Kidney (tissue), 14 donors: ENCODE results near the gene TEKT2. TPM values are rescaled to one million over a fixed set of nuclear protein-coding genes. Genes with fewer than 3 reads are reported as not detected.

Experiments used
- DNase-seq, 5 donors: peaks; one replicate each; pipeline ENCODE4 v3.0.0-alpha.2; 2013 to 2020
- FAIRE-seq: peaks from 2 replicates; lab custom pipeline; 2012; peaks lifted over from hg19 to GRCh38; lab: Jason Lieb, UNC
- H3K27ac ChIP-seq, 2 donors: one replicate each; pipeline ENCODE4 v1.7.0; 2013; ENCODE audit warnings: low read depth in 2 of 2, low read length in 2 of 2, inconsistent platforms in 1 of 2
- H3K27me3 ChIP-seq: one replicate; pipeline ENCODE4 v1.7.1; 2013; ENCODE audit warnings: low read length, inconsistent platforms; ENCODE audit not compliant: control insufficient read depth, insufficient read depth
- H3K36me3 ChIP-seq, 3 donors: one replicate each; pipeline versions ENCODE4 v1.7.0 to v1.7.1; 2013; ENCODE audit warnings: low read length in 3 of 3, control low read depth in 1 of 3, inconsistent platforms in 1 of 3; ENCODE audit not compliant: insufficient read depth in 3 of 3, control insufficient read depth in 2 of 3
- H3K4me1 ChIP-seq, 3 donors: one replicate each; pipeline versions ENCODE4 v1.7.0 to v1.7.1; 2013; ENCODE audit warnings: low read length in 3 of 3, inconsistent platforms in 1 of 3, low read depth in 1 of 3; ENCODE audit not compliant: control insufficient read depth in 2 of 3, insufficient read depth in 2 of 3
- H3K4me3 ChIP-seq, 3 donors: one replicate each; pipeline versions ENCODE4 v1.7.0 to v1.8.1; 2013; ENCODE audit warnings: low read length in 3 of 3, control low read depth in 1 of 3, inconsistent platforms in 1 of 3
- H3K9ac ChIP-seq, 3 donors: one replicate each; pipeline versions ENCODE4 v1.7.0 to v1.7.1; 2013; ENCODE audit warnings: low read length in 3 of 3, control low read depth in 1 of 3, inconsistent platforms in 1 of 3
- H3K9me3 ChIP-seq, 3 donors: one replicate each; pipeline versions ENCODE4 v1.7.0 to v1.7.1; 2013; ENCODE audit warnings: low read length in 3 of 3, control low read depth in 1 of 3, inconsistent platforms in 1 of 3; ENCODE audit not compliant: control insufficient read depth in 2 of 3, insufficient read depth in 1 of 3
- intact Hi-C: fragments of 100-400 bp; cut with DNase I; formaldehyde crosslinking; loops from one replicate; pipeline ENCODE4 v1.11.1; 2022
- polyA plus RNA-seq: library from polyadenylated mRNA; stranded (reverse); fragments of 350-450 nt; fragmentation: Illumina TruSeq; extraction: RNeasy Lipid Tissue Mini Kit (QIAGEN cat#74804); gene quantifications from one replicate; pipeline ENCODE4 v1.2.3, GENCODE V29; 2014; ENCODE audit warnings: low read depth, low replicate concordance; ENCODE audit not compliant: insufficient read depth
- total RNA-seq: library from RNA; stranded (reverse); fragmentation: NEBNext Ultra II Directional; extraction: Animal tissue kit (Norgen Biotek cat#: 25700); gene quantifications from one replicate; pipeline ENCODE4 v1.2.1, GENCODE V29; 2021
- TF ChIP-seq, protein P1 (sequence below): IDR thresholded peaks from 3 replicates; pipeline ENCODE4 v1.5.1; 2012; ENCODE audit warnings: mild to moderate bottlenecking, moderate library complexity, borderline replicate concordance; ENCODE audit not compliant: insufficient read depth; ENCODE audit errors: extremely low read depth
- donor health status: control.
- donor health status: control.
- donor health status: control.
- donor health status: control.
- donor health status: control.
- donor health status: DM: yes; HTN: yes; CAD: no.
- donor health status: Normal renal cell carcinoma (clear cell type).

The TEKT2 gene
- total and polyA plus RNA-seq, 2 donors from 2014 or later: 2.4 to 5.7 TPM

DNA sequence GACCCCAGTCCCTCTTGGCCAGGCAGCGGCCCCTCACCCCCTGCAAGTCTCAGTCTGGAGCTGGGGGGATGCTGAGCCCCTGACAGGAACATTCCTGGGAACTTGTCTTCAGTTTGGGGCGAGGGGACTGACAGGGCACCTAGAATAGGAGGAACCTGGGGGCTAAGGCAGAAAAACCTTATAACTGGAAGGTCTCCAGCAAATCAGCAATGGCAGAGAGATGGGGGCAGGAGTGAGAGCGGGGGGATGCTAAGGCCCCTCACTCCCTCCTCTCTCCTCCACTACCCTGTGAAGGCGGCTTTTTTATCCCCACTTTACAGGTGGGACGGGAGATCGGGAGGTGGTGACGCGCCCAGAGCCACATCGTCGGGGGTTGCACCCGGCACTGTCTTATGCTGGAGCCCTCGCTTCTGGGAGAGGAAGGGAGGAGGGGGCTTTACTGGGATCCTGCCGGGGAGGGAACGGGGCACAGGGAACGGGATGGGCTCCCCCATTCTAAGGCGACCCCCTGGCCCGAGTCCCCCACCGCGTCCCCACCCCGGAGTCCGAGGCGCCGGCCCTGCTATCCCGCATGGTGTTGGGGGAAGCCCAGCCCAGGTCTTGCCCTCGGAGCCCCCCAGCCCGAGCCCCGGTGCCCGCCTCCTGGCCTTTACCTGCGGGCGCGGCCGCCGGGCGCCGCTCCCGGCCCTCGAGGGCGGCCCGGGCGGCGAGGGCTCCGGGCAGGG lies 40.7 kb downstream of the TEKT2 start:
- no peak for FAIRE-seq

DNA sequence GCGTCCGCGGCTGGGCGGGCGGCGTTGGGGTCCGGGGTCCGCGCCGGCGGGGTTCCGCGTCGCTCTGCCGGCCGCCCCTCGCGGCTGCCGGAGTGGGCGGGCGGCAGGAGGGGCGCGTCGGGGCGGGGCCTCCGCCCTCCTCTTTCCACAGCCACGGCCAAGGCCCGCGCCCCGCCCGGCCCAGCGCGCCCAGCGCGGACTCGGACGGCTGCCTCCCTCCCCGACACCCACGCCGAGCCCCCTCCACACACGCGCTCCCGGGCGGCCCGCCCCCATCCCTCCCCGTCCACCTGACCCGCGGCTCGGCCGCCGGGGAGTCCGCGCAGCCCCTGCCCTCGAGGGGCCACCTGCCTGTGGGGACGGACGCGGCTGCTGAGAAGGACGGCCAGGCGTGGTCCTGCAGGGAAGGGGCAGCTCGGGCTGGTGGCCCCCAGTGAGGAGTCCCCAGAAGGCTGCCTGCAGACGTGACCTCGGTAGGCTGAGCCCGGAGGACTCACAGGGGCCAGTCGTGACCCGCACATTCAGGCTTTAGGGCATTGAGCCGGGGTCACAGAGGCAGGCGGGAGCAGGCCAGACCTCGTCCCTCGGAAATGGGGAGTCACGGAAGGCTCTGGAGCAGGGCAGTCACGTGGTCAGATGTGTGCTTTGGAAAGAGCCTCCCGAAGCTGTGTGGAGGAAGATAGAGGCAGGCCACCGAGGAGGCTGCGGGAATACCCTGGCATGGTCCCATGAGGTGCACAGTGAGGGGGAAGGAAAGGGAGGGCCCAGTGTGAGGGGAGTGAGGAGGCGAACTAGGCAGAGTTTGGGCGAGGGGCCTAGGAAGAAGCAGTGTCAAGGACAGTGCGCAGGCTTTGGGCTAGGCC lies 41.5 kb downstream of the TEKT2 start, which contains the start of gene COL8A2:
Gene COL8A2 (minus strand): TSS at position 94 of the 863 bp plus-strand sequence. CDS start 24,980 bp downstream, outside the sequence.
- peak within 1 kb of the TSS in 1 of 3 donors; percentile 32 for H3K4me3 ChIP-seq
- TF ChIP-seq, protein P1, sequence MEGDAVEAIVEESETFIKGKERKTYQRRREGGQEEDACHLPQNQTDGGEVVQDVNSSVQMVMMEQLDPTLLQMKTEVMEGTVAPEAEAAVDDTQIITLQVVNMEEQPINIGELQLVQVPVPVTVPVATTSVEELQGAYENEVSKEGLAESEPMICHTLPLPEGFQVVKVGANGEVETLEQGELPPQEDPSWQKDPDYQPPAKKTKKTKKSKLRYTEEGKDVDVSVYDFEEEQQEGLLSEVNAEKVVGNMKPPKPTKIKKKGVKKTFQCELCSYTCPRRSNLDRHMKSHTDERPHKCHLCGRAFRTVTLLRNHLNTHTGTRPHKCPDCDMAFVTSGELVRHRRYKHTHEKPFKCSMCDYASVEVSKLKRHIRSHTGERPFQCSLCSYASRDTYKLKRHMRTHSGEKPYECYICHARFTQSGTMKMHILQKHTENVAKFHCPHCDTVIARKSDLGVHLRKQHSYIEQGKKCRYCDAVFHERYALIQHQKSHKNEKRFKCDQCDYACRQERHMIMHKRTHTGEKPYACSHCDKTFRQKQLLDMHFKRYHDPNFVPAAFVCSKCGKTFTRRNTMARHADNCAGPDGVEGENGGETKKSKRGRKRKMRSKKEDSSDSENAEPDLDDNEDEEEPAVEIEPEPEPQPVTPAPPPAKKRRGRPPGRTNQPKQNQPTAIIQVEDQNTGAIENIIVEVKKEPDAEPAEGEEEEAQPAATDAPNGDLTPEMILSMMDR: no peak
- FAIRE-seq (no peak), DNase-seq (peak in 4 of 5 donors; percentile 29 to 78 (median 54))
- H3K9ac ChIP-seq: no peak within 1 kb of the TSS
- H3K9me3 ChIP-seq: no peaks in the 10 kb centered on the region
- no peaks in the 10 kb centered on the region for H3K36me3 ChIP-seq
- H3K27me3 ChIP-seq: peaks cover 3% of the 10 kb centered on the region
- no peak within 1 kb of the TSS for H3K27ac ChIP-seq
- H3K4me1 ChIP-seq: peaks cover 0 to 4% (median 0%) of the 10 kb centered on the region in 3 donors
- intact Hi-C loops: no loop called here

More for the DNA sequence above, 40.7 kb downstream of the TEKT2 start:
- H3K36me3 ChIP-seq: no peaks in the 10 kb centered on the region
- intact Hi-C loops: no loop called here
- no peak overlapping the region for H3K27ac ChIP-seq
- H3K4me1 ChIP-seq: peaks cover 0 to 4% (median 0%) of the 10 kb centered on the region in 3 donors
- no peak overlapping the region for H3K9ac ChIP-seq
- peaks cover 3% of the 10 kb centered on the region for H3K27me3 ChIP-seq
- H3K9me3 ChIP-seq: no peaks in the 10 kb centered on the region
- TF ChIP-seq, protein P1: no peak
- DNase-seq: no peak
- no peak overlapping the region for H3K4me3 ChIP-seq

DNA sequence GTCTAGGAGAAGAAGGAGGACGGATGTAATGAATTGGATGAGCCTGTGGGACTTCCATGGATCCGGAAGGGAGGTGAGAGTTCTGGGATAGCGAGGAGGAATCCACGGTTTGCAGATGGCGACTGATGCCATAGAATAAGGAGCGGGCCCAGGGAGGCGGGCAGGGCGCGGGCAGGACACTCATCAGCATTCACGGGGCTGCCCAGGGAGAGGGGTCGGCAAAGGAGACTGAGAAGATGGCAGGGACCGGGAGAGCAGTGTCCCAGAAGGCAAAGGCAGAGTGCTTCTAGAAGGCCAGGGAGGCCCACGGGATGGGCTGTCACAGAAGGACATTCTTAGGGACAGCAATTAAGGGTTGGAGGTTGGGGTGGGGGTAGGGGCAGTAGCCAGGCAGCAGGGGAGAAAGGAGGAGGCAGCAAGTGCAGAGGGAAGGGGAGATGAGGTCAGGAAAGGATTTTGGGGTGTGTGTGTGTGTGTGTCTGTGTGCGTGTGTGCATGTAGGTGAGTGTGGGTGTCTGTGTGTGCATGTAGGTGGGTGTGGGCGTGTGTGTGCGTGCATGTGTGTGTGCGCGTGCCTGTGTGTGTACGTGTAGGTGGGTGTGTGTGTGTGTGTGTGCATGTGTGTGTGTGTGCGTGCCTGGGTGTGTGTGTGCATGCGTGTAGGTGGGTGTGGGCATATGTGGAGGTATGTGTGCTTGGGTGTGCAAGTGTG lies 42.3 kb downstream of the TEKT2 start:
- no peaks in the 10 kb centered on the region for H3K36me3 ChIP-seq
- intact Hi-C loops: no loop called here
- H3K27ac ChIP-seq: no peak overlapping the region
- no peak for DNase-seq
- H3K4me1 ChIP-seq: peaks cover 0 to 4% (median 0%) of the 10 kb centered on the region in 3 donors
- no peak overlapping the region for H3K9ac ChIP-seq
- H3K9me3 ChIP-seq: no peaks in the 10 kb centered on the region
- H3K4me3 ChIP-seq: no peak overlapping the region
- FAIRE-seq: no peak
- peaks cover 3% of the 10 kb centered on the region for H3K27me3 ChIP-seq
- TF ChIP-seq, protein P1: no peak
